Astrocyte of the cerebellum (primary cell): Measurements from ENCODE around the gene DCDC2.
"Not testable (repeated sequence)": the region's sequence is repeated elsewhere in the genome, so short reads cannot be mapped to it uniquely, and the experiment has no call there.

Experiments used
- DNase-seq: peaks from one replicate; pipeline ENCODE4 v3.0.0-alpha.2; 2011; ENCODE audit warnings: low read depth
- H3K4me3 ChIP-seq: 2 replicates; pipeline ENCODE4 v1.5.1; 2011; ENCODE audit warnings: mild to moderate bottlenecking, low read depth, low read length, moderate library complexity
- in situ Hi-C: cut with HindIII; loops from 2 replicates; pipeline ENCODE4 v1.10.0; 2017; ENCODE audit warnings: low sequenced_read_pairs
- TF ChIP-seq, protein P1 (sequence below): IDR thresholded peaks from 2 replicates; pipeline ENCODE4 v1.5.1; 2012; ENCODE audit warnings: low read length, low read depth, moderate library complexity, mild to moderate bottlenecking; ENCODE audit errors: missing control alignments

The DCDC2 gene

DNA sequence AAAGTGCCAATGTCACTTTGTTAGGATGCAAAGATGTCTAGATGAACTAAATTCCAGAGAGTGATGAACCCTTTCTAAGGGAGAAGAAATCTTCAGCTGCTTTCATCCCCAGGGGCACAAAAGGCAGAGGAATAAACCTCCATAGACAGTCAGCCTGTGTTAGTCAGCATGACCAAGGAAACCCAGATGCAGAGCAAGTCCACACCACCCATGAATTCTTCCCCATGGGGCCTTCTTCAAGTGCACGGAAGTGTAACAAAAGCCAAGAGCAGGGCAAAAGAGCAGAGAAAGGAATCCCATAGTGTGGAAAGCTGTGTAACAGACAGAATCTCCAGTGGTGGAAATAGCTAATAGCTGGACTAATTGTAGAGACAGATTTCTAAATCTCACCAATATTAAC is 50.0 kb downstream of the DCDC2 start:
- peak; percentile 32 for DNase-seq
- in situ Hi-C loops: no loop called here
- H3K4me3 ChIP-seq: no peak overlapping the region
- TF ChIP-seq, protein P1, sequence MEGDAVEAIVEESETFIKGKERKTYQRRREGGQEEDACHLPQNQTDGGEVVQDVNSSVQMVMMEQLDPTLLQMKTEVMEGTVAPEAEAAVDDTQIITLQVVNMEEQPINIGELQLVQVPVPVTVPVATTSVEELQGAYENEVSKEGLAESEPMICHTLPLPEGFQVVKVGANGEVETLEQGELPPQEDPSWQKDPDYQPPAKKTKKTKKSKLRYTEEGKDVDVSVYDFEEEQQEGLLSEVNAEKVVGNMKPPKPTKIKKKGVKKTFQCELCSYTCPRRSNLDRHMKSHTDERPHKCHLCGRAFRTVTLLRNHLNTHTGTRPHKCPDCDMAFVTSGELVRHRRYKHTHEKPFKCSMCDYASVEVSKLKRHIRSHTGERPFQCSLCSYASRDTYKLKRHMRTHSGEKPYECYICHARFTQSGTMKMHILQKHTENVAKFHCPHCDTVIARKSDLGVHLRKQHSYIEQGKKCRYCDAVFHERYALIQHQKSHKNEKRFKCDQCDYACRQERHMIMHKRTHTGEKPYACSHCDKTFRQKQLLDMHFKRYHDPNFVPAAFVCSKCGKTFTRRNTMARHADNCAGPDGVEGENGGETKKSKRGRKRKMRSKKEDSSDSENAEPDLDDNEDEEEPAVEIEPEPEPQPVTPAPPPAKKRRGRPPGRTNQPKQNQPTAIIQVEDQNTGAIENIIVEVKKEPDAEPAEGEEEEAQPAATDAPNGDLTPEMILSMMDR: no peak

DNA sequence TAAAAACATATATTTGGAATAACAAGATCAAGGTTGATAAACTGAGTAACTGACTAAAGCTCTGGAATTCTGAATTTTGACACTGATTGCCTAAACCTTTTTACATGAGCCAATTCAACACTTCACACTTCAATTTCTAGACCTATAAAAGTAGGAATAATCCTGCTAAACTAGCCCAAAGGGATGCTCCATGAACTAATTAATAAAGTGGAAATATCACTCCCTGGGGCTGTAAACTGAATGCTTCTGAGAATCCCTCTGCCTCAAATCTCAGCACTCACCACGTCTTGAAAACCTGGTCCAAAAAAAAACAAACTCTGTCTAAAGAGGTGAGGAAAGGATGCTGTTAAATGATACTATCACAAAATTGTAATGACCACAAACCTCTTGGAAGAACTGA is 50.9 kb downstream of the DCDC2 start:
- DNase-seq: no peak
- no peak overlapping the region for H3K4me3 ChIP-seq
- in situ Hi-C loops: no loop called here
- TF ChIP-seq, protein P1: no peak

DNA sequence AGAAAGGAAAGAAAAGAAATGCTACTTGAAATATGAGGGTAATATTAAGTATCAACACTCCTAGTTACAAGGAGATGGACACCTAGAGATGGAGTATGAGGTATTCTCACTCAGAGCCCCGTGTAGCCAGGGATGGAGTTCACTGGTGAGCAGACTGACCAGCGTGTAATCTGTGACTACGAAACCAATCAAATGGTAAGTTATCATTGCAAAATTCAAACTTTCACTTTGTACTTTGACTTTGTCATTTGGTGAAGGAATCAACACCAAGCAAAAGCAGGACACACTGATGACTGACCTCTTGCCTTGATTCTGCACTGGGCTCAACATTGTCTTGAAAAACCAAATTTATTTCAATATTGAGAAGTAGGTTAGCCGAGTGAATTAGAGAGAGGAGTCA is 51.8 kb downstream of the DCDC2 start:
- DNase-seq: no peak
- in situ Hi-C loops: no loop called here
- TF ChIP-seq, protein P1: no peak
- H3K4me3 ChIP-seq: no peak overlapping the region

DNA sequence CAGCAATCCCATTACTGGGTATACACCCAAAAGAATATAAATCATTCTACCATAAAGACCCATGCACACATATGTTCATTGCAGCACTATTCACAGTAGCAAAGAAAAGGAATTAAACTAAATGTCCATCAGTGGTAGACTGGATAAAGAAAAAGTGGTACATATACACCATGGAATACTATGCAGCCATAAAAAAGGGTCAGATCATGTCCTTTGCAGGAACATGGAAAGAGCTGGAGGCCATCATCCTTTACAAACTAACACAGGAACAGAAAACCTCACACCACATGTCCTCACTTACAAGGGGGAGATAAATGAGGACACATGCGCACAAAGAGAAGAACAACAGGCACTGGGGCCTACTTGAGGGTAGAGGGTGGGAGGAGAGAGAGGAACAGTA is 60.9 kb downstream of the DCDC2 start:
- TF ChIP-seq, protein P1: no peak
- in situ Hi-C loops: no loop called here

DNA sequence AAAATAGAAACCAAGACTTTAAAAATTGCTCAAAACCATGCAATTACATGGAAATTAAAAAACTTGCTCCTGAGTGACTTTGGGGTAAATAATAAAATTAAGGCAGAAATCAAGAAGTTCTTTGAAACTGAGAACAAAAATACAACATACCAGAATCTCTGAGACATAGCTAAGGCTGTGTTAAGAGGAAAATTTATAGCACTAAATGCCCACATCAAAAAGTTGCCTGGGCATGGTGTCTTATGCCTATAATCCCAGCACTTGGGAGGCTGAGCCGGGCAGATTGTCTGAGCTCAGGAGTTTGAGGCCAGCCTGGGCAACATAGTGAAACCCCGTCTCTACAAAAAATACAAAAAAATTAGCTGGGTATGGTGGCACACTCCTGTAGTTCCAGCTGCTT is 64.0 kb downstream of the DCDC2 start:
- DNase-seq, H3K4me3 ChIP-seq, in situ Hi-C loops: not testable (repeated sequence)

More for the DNA sequence above, 60.9 kb downstream of the DCDC2 start:
- no peak overlapping the region for H3K4me3 ChIP-seq
- no peak for DNase-seq

DNA sequence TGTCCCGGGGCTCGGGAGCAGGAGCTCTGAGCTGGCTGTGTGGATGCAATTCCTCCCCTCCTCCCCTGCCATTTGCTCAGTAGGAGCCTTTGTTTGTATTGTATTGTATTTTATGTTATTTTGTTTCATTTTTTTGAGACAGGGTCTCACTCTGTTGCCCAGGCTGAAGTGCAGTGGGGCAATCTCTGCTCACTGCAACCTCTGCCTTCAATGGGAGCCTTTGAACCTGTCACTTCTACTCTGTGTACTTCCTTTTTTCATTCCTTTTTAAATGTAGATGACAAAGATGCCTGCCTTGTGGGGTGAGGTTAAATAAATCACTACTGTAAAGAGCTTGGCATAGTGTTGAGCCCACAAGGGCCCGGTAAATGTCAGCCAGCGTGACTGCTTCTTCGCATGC is 70.6 kb downstream of the DCDC2 start:
- DNase-seq: no peak

DNA sequence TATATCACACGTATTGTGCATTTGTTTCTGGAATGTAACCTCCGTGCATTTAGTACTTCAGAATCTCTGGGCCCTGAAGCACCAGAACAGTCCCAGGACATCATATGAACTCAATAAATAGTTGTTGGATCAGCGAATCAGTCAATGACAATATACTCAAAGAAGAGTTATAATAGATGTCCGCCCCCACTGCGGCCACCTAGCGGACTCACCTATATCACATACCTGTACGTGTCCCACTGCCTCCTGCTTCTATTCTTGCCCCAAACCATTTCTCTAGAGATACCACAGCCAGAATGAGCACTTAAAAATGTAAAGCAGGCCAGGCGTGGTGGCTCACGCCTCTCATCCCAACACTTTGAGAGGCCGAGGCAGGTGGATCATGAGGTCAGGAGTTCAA is 73.9 kb downstream of the DCDC2 start:
- H3K4me3 ChIP-seq: no peak overlapping the region
- no peak for DNase-seq
- TF ChIP-seq, protein P1: no peak
- in situ Hi-C loops: no loop called here

More for the DNA sequence above, 70.6 kb downstream of the DCDC2 start:
- in situ Hi-C loops: no loop called here
- TF ChIP-seq, protein P1: no peak
- no peak overlapping the region for H3K4me3 ChIP-seq
